Hepatocyte (in vitro differentiated cells): ENCODE measurements around the gene PPP6R2. TPM values are rescaled to one million over a fixed set of nuclear protein-coding genes. Genes with fewer than 3 reads are reported as not detected.
A peak's percentile ranks its signal among the peaks of the same experiment; 100 is the strongest.

Source experiments
- DNase-seq: peaks from one replicate; pipeline ENCODE4 v3.0.0-alpha.2; 2016; ENCODE audit warnings: low spot score
- H2AFZ ChIP-seq: fragments of 200-600 bp; sonication (generic); 2 replicates; pipeline ENCODE4 v1.6.0; 2016; ENCODE audit warnings: antibody characterized with exemption, mild to moderate bottlenecking
- H3K27ac ChIP-seq: fragments of 200-600 bp; sonication (generic); 2 replicates; pipeline ENCODE4 v1.5.1; 2016; ENCODE audit warnings: mild to moderate bottlenecking
- H3K27me3 ChIP-seq: fragments of 200-600 bp; sonication (generic); 2 replicates; pipeline ENCODE4 v1.6.1; 2016
- H3K36me3 ChIP-seq: fragments of 200-600 bp; sonication (generic); replicated peaks from 2 replicates; pipeline ENCODE4 v1.5.1; 2016; ENCODE audit warnings: low read depth; ENCODE audit not compliant: insufficient read depth
- H3K4me1 ChIP-seq: fragments of 200-600 bp; sonication (generic); 2 replicates; pipeline ENCODE4 v1.5.1; 2016; ENCODE audit warnings: mild to moderate bottlenecking, moderate library complexity; ENCODE audit not compliant: insufficient read depth
- H3K4me2 ChIP-seq: fragments of 200-600 bp; sonication (generic); 2 replicates; pipeline ENCODE4 v1.6.0; 2016
- H3K4me3 ChIP-seq: fragments of 200-600 bp; sonication (generic); 2 replicates; pipeline ENCODE4 v1.5.1; 2016; ENCODE audit warnings: mild to moderate bottlenecking
- H3K79me2 ChIP-seq: fragments of 200-600 bp; sonication (generic); 2 replicates; pipeline ENCODE4 v1.6.0; 2017; ENCODE audit warnings: mild to moderate bottlenecking
- H3K9me2 ChIP-seq: fragments of 200-600 bp; sonication (generic); replicated peaks from 2 replicates; pipeline ENCODE4 v1.6.0; 2017; ENCODE audit warnings: mild to moderate bottlenecking; ENCODE audit not compliant: insufficient read depth
- H3K9me3 ChIP-seq: fragments of 200-600 bp; sonication (generic); 2 replicates; pipeline ENCODE4 v1.5.1; 2016; ENCODE audit warnings: low read depth, mild to moderate bottlenecking
- H4K20me1 ChIP-seq: fragments of 200-600 bp; sonication (generic); 2 replicates; pipeline ENCODE4 v1.6.0; 2016; ENCODE audit warnings: mild to moderate bottlenecking; ENCODE audit not compliant: insufficient read depth, poor library complexity, severe bottlenecking
- CTCF ChIP-seq: fragments of 200-600 bp; sonication (generic); IDR thresholded peaks from 2 replicates; pipeline ENCODE4 v1.5.1; 2016; ENCODE audit warnings: antibody characterized with exemption, mild to moderate bottlenecking; ENCODE audit not compliant: poor library complexity
- EZH2 ChIP-seq: fragments of 200-600 bp; sonication (generic); IDR thresholded peaks from 2 replicates; pipeline ENCODE4 v1.6.1; 2016; ENCODE audit warnings: antibody characterized with exemption, mild to moderate bottlenecking, borderline replicate concordance
- EZH2phosphoT487 ChIP-seq: fragments of 200-600 bp; sonication (generic); IDR thresholded peaks from one replicate; pipeline ENCODE4 v1.6.1; 2018; ENCODE audit warnings: antibody characterized with exemption, mild to moderate bottlenecking, low read depth, moderate library complexity; ENCODE audit not compliant: unreplicated experiment, severe bottlenecking
- WGBS: methylation state at CpG from one replicate; pipeline ENCODE4 v1.1.6; 2016; ENCODE audit warnings: low lambda C conversion rate; ENCODE audit errors: missing lambda C conversion rate; 5-methylcytosine and 5-hydroxymethylcytosine counted together
- polyA plus RNA-seq: library from polyadenylated mRNA; unstranded; fragments of >200 nt; fragmentation: Nextera tagmentation; extraction: Ambion mirVana; gene quantifications from 2 replicates; pipeline ENCODE4 v1.2.1, GENCODE V29; 2016
- total RNA-seq: library from RNA; depleted of rRNA; stranded (reverse); fragments of >200 nt; gene quantifications from 2 replicates; pipeline ENCODE4 v1.2.3, GENCODE V29; 2014

The PPP6R2 gene
- total and polyA plus RNA-seq, 2 experiments from 2014 or later, result 47.0 to 57.9 TPM

GRCh38 chr22:50317178-50317577, 25.9 kb upstream of the PPP6R2 start:
- Histone ChIP-seq H3K4me3 (no peak overlapping the region), H3K9me2 (no peaks in the 10 kb centered on the region), H3K4me1 (no peaks in the 10 kb centered on the region), H3K36me3 (no peaks in the 10 kb centered on the region), H3K79me2 (no peaks in the 10 kb centered on the region), H3K27ac (no peak overlapping the region), H2AFZ (no peak overlapping the region), H3K27me3 (no peaks in the 10 kb centered on the region), H3K4me2 (no peak overlapping the region), H3K9me3 (no peaks in the 10 kb centered on the region), H4K20me1 (no peaks in the 10 kb centered on the region)
- TF ChIP-seq EZH2, result no peak
- no peak for TF ChIP-seq CTCF
- no peak for TF ChIP-seq EZH2phosphoT487
- 94% methylated on average over 9 of the region's 9 CpGs for WGBS
- DNase-seq, result peak; percentile 3

- H3K36me3 ChIP-seq, result no peaks in the 10 kb centered on the region
- DNase-seq, result no peak
- H4K20me1 ChIP-seq, result no peaks in the 10 kb centered on the region
- WGBS, result 89% methylated on average over 7 of the region's 7 CpGs
- no peak overlapping the region for H3K4me3 ChIP-seq
- no peak for TF ChIP-seq EZH2phosphoT487
- no peak for TF ChIP-seq CTCF
- no peak for TF ChIP-seq EZH2
- no peaks in the 10 kb centered on the region for H3K4me1 ChIP-seq
- no peaks in the 10 kb centered on the region for H3K79me2 ChIP-seq
- no peaks in the 10 kb centered on the region for H3K27me3 ChIP-seq
- H3K9me2 ChIP-seq, result no peaks in the 10 kb centered on the region
- no peak overlapping the region for H2AFZ ChIP-seq
- H3K9me3 ChIP-seq, result no peaks in the 10 kb centered on the region
- H3K27ac ChIP-seq, result no peak overlapping the region
- no peak overlapping the region for H3K4me2 ChIP-seq
Observed at GRCh38 chr22:50317674-50318073, 25.5 kb upstream of the PPP6R2 start.

GRCh38 chr22:50318356-50318697, 24.8 kb upstream of the PPP6R2 start:
- no peaks in the 10 kb centered on the region for H3K9me2 ChIP-seq
- no peaks in the 10 kb centered on the region for H4K20me1 ChIP-seq
- TF ChIP-seq CTCF (no peak), EZH2phosphoT487 (no peak), EZH2 (no peak)
- H3K36me3 ChIP-seq, result no peaks in the 10 kb centered on the region
- no peaks in the 10 kb centered on the region for H3K27me3 ChIP-seq
- no peaks in the 10 kb centered on the region for H3K9me3 ChIP-seq
- H2AFZ ChIP-seq, result no peak overlapping the region
- H3K27ac ChIP-seq, result no peak overlapping the region
- no peak overlapping the region for H3K4me2 ChIP-seq
- 89% methylated on average over 7 of the region's 7 CpGs for WGBS
- DNase-seq, result no peak
- H3K4me1 ChIP-seq, result no peaks in the 10 kb centered on the region
- H3K79me2 ChIP-seq, result no peaks in the 10 kb centered on the region
- H3K4me3 ChIP-seq, result no peak overlapping the region

GRCh38 chr22:50318698-50319411, 24.3 kb upstream of the PPP6R2 start:
- Histone ChIP-seq H4K20me1 (no peaks in the 10 kb centered on the region), H3K36me3 (no peaks in the 10 kb centered on the region), H3K79me2 (no peaks in the 10 kb centered on the region), H3K4me1 (no peaks in the 10 kb centered on the region), H3K4me3 (no peak overlapping the region), H3K27ac (no peak overlapping the region), H3K9me3 (no peaks in the 10 kb centered on the region), H3K9me2 (no peaks in the 10 kb centered on the region), H2AFZ (no peak overlapping the region), H3K27me3 (no peaks in the 10 kb centered on the region), H3K4me2 (no peak overlapping the region)
- WGBS, result 86% methylated on average over 20 of the region's 21 CpGs
- no peak for TF ChIP-seq EZH2phosphoT487
- peak; percentile 3 for DNase-seq
